GM12801 (cell line): ENCODE results near the gene RNF115.

Source experiments
- CTCF ChIP-seq: IDR thresholded peaks from one replicate; pipeline ENCODE4 v1.5.1; 2011; ENCODE audit warnings: control low read depth; ENCODE audit not compliant: insufficient read length; ENCODE audit errors: extremely low read depth

Gene RNF115

GRCh38 chr1:145858238-145858900 lies 34.5 kb upstream of the RNF115 start:
- TF ChIP-seq CTCF = no peak

GRCh38 chr1:145857170-145857569 lies 33.3 kb upstream of the RNF115 start:
- no peak for TF ChIP-seq CTCF

- TF ChIP-seq CTCF = no peak
These were observed 31.6 kb upstream of the RNF115 start for GRCh38 chr1:145855426-145855948.

GRCh38 chr1:145849356-145850160 lies 25.7 kb upstream of the RNF115 start:
- no peak for TF ChIP-seq CTCF

GRCh38 chr1:145847827-145848226 lies 23.9 kb upstream of the RNF115 start:
- TF ChIP-seq CTCF = no peak

- no peak for TF ChIP-seq CTCF
These were observed 22.3 kb upstream of the RNF115 start for GRCh38 chr1:145846201-145846612.

- no peak for TF ChIP-seq CTCF
These were observed 21.7 kb upstream of the RNF115 start, which contains the start of gene NUDT17 for GRCh38 chr1:145845514-145846161. Gene NUDT17 (plus strand): TSS chr1:145845630. CDS start chr1:145845641, 11 bp downstream.
